Measurements from ENCODE around the gene ST8SIA4.

- TF ChIP-seq CTCF (IDR thresholded peaks at IDR 0.05) (no peak), POLR2A (IDR thresholded peaks at IDR 0.05) (no peak)
Observed at GRCh38 chr5:100792781-100793180, 110.3 kb downstream of the ST8SIA4 start.
